Loucy (cell line): ENCODE data around the gene BTBD1.

Source experiments
- CTCF ChIP-seq: fragments of 200-600 bp; sonication (generic); conservative IDR thresholded peaks from 2 replicates; pipeline ENCODE4 v1.5.1; 2014; ENCODE audit warnings: mild to moderate bottlenecking, antibody characterized with exemption, low read length
- EZH2phosphoT487 ChIP-seq: fragments of 200-600 bp; IDR thresholded peaks from 2 replicates; pipeline ENCODE4 v1.6.1; 2018; ENCODE audit warnings: antibody characterized with exemption, mild to moderate bottlenecking, moderate library complexity, borderline replicate concordance

- TF ChIP-seq CTCF (no peak), EZH2phosphoT487 (no peak)
Observed at GRCh38 chr15:83102346-83102745, 35.3 kb upstream of the BTBD1 start.
